Measurements from ENCODE around the gene KLK6.
"Not testable (repeated sequence)": the region's sequence is repeated elsewhere in the genome, so short reads cannot be mapped to it uniquely, and the experiment has no call there.

The KLK6 gene

DNA sequence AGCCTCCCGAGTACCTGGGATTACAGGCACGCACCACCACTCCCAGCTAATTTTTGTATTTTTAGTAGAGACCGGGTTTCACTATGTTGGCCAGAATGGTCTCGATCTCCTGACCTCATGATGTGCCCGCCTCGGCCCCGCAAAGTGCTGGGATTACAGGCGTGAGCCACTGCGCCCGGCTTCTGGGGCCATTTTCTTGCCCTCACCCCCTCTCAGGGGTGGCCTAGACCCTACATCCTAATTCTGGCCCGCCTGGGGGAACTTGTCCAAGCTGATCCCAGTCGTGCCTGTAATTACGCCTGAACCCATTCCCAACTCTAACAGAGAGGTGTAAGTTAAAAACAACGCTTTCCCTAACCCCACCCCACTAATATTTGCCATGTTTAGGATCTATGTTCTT, 15.0 kb upstream of the KLK6 start:
- not testable (repeated sequence) for DNase-seq

DNA sequence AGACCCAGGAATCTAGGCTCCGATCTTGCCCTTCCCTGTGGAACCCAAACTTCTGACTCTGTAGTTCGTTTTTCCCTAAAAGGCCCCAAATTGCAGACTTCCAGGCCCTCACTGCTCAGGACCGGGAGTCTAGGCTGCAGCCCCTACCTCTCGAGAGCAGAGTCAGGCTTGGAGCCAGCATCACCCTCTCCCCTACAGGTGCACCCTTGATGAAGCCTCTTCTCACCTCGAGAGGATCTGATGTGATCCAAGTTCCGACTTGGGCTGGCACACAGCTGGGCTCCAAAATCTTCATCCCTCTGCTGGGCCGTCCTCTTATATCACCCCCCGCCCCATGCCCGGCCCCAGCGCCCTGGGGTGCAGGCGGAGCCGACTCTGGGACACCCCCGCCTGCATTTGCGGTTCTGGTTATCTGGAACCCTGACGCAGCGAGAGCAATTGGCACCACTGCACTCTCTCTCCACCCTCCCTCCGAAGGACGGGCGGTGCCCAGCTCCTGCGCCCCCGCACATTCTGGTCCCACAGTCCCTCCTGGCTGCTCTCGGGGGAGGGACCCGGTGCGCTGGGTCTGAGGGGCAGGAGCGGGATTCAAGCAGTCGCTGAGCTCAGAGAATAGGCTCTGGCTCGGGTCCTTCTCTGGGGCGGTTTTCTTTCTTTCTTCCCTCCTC, 14.4 kb upstream of the KLK6 start, which contains the start of gene KLK7:
Gene KLK7, minus strand, starts transcription at position 293 of the 668 bp plus-strand sequence. CDS start 1,518 bp downstream, outside the sequence.
- DNase-seq, result no peak

DNA sequence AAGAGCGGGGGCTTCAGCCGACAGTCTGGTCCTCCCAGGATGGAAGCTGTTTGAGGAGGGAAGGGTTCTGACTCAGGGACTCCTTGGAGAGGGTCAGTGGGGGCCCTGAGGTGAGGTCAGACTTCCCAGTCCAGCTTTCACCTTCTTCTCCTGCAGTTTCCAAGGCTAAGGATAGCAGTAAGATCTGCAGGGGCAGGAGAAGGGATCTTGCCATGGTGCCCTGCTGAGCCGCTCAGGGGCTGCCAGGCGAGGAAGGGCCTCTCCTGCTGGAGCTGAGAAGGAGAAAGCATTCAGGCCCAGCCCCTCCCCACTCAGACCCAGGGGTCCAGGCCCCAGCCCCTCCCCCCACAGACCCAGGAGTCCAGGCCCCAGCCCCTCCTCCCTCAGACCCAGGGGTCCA, 12.8 kb upstream of the KLK6 start:
- no peak for DNase-seq

DNA sequence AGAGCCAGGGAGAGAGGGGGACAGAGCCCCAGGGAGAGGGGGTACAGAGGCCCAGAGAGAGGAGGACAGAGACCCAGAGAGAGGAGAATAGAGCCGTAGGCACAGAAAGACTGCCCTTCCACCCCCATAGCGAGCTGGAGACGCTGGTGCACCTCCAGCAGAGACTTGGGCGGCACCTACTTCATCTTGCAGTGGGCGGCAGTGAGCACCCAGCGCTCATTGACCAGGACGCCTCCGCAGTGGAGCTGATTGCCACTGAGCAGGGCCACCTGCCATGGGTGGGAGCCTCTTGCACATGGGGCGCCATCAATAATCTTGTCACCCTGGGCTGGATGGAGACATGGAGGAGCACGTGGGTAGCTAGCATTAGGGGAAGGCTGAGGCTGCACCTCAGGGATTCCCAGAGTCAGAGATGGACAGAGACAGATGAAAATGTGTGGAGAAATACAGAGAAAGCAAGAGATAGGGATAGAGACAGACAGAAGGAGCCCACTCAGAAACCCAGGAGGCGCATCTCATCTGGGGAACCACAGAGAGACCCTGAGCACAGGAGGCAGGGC, 12.3 kb upstream of the KLK6 start:
- DNase-seq, result no peak

DNA sequence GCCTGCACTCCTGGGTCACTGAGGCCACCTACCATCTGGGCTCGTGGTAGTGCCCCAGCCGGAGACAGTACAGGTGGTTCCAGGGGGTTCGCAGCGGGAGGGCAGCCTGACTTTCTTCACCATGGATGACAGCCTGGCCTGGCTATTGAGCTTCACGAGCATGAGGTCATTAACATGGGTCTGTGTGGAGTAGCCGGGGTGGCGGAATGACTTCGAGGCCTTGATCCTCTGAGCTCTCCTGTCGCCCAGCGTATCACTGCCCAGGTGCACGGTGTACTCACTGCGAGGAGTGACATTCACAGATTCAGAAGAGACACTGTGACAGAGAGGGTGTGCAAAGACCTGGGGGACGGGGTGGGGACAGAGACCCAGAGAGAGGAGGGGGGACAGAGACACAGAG, 10.8 kb upstream of the KLK6 start:
- no peak for DNase-seq

DNA sequence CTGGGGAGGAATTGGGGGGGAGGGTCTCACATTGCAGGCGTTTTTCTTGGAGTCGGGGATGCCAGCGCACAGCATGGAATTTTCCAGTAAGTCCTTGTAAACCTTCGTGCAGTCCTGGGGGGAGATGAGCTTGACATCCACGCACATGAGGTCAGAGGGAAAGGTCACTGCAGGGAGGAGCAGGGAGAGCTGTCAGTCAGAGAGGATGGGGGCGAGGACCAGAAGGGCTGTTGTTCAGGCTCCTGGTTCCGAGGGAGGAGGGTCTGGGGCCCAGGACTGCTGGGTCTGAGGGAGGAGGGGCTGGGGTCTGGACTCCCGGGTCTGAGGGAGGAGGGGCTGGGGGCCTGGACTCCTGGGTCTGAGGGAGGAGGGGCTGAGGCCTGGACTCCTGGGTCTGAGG, 10.4 kb upstream of the KLK6 start:
- DNase-seq, result no peak

DNA sequence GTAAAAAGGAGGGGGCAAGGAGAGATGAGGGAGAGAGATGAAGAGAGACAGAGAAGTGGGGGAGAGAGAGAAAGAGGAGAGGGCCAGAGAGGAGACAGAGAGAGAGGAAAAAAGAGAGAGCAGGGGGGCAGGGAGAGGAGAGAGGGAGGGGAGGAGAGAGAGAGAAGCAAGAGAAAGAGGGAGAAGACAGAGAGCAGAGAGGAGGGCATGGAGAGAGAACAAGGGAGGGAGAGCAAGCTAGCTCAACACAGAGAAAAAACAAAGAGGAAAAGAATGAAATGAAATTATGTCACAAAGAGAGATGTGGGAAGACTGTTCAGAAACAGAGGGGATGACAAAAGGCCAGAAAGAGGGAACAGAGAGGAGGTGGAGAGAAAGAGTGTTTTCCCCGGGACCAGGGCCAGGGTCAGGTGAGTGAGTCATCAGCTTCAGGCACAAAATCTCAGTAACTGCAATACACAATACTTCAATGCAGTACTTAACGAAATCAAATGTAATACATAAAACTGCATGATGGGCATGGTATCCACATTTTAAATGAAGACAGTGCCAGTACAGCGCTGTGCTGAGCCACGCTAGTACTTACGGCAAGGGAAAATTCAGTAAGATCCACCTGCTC, 9.5 kb upstream of the KLK6 start:
- no peak for DNase-seq

DNA sequence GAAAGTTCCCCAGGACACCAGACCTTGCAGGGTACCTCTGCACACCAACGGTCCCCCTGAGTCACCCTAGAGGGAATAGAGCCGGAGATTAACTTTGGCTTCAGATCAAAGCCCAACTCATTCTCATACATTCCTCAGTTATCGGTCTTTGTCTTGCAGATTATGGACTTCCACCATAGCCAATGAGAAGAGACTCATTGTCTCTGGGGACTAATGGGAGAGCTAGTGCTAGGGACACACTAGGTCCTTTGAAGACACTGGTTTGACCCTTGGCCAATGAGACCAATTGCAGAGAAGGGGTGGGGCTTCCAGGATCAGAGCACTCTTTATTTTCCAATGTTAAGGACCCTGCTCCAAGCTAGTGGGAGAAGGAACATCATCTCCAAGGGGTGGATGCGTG, 8.2 kb upstream of the KLK6 start:
- DNase-seq, result no peak

DNA sequence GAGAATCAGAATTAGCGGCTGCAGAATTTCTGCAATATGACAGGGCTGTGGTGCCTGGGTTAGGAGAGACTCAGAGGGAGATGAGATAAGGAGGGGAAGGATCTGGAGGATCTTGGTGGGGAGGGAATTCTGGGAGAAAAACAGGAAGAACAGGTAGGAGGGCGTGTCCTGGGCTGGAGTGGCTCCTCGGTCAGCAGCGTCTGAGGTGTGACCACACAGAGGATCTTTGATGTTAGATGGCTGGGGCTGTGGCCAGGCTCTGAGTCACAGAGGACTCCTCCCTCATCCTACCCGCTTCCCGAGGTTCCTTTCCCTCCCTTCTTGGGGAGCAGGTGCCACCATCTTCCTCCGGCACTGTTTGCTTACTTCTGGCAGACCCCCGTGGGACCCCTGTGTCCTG, 6.4 kb upstream of the KLK6 start:
- no peak for DNase-seq

DNA sequence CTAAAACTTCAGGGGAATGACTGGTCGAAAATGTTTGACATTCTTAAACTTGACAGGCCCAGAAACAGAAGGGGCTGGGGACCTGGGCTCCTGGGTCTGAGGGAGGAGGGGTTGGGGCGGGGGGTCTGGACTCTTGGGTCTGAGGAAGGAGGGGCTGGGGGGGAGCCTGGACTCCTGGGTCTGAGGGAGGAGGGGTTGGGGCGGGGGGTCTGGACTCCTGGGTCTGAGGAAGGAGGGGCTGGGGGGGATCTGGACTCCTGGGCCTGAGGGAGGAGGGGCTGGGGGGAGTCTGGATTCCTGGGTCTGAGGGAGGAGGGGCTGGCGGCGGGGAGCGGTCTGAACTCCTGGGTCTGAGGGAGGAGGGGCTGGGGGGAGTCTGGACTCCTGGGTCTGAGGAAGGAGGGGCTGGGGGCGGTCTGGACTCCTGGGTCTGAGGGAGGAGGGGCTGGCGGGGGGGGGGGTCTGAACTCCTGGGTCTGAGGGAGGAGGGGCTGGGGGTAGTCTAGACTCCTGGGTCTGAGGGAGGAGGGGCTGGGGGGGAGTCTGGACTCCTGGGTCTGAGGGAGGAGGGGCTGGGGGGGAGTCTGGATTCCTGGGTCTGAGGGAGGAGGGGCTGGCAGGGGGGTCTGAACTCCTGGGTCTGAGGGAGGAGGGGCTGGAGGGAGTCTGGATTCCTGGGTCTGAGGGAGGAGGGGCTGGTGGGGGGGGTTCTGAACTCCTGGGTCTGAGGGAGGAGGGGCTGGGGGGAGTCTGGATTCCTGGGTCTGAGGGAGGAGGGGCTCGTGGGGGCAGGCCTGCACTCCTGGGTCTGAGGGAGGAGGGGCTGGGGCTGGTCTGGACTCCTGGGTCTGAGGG, 5.5 kb upstream of the KLK6 start:
- DNase-seq, result no peak

DNA sequence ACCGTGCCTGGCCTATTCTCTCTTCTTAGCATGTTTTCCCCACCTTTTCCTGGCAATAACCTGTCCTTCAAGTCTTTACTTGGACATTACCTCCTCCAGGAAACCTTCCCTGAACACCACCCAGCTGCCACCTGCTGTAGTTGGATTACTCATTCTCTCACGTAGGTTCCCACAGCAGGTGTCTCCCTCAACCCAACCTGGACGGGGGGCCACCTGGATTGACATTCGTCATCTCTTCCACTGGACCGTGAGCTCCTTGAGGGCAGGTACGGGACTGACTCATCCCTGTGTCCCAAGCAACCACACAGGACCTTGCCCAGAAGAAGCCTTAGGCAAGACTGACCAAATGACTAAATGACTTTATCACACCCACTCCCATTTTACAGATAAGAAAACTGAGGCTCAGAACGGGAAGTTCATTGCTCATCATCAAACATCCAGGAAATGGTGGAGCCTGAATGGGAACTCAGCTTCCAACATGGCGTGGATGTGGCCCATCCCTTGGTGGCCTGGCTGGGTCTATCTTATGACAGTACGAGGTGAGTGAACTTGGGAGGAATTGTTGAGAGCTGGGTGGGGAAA, 3.5 kb upstream of the KLK6 start:
- DNase-seq, result no peak

DNA sequence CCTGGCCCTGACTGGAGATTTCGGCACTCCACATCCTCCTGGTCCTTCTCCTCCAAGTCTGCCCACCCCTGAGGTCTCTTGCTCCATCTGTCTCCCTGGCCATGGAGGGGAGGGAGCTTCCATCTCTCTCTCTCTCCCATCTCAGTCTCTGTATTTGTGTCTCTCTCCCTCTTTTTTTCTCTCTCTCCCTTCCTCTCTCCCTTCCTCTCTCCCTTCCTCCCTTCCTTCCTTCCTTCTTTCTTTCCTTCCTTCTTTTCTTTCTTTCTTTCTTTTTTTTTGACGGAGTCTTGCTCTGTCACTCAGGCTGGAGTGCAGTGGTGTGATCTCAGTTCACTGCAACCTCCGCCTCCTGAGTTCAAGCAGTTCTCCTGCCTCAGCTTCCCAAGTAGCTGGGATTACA, 419 bp upstream of the KLK6 start:
- DNase-seq, result not testable (repeated sequence)

DNA sequence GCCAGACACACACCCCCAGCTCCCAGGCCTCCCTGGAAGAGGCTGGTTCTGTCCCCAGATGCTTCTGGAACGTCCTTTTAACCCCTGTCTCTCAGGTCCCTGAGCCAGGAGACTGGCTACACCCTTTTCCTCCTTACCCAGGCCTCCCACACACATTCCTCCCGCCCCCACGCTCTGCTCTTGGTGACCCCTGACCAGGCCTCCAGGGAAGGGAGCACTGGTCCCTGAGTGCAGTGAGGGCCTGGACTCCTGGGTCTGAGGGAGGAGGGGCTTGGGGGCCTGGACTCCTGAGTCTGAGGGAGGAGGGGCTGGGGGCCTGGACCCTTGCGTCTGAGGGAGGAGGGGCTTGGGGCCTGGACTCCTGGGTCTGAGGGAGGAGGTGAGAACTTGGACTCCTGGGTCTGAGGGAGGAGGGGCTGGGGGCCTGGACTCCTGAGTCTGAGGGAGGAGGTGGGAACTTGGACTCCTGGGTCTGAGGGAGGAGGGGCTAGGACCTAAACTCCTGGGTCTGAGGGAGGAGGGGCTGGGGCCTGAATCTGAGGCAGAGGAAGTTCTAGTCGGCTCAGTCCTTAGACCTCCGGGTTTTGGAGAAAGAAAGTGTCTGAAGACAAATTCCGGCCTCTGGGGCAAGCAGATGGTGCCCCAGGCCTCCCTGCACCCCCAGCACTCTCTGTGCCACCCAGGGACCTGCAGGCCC, 527 bp downstream of the KLK6 start:
- no peak for DNase-seq

DNA sequence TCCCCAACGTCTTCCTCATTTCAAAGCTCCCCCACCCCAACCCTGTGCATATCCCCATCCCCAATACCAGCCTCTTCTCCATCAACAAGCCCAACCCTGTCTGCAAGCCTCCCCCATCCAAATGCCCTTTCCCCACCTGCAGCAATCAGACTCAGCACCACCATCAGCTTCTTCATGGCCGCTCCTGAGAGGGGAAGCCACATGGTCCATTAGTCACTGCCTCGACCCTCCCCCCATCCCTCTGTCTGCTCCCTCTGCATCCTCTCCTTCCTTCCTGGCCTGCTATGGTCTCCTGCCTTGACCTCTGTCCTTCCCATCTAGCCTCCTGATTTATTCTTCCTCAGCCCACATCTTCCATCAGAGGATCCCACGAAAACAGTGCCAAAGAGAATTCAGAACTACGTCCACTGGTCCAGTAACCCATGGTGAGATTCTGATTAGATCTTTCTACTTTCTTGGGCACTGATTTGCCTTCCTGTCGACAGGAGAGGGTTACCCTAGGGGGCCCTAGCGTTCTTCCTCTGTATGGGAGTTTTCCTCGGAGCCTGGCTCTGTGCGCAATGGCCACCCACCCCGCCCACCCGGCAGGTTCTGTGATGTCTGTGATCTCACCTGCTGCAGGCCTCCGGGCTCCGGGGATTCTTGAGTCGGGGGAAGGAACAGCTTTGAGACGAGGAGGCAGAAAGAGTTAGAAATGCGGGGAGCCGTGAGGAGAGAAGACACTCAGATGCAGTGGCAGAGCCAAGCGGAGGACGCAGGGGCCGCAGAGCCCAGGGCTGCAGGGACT, 1.3 kb downstream of the KLK6 start:
- no peak for DNase-seq

DNA sequence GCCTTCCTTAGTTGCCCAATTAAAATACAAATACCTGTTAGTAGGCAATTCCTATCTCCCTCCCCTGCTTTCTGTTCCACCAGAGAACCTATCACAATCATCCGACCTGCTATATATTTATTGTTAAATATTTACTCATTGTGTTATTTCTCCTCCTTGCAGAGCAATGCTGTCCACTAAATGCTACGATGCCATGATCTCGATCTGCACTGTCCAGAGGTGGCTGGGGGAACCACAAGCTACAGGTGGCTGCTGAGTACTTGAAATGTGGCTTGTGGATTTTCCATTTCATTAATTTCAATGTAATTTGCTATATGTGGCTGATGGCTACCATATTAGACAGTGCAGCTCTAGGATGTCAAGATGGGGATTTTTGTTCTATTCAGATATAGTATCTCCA, 5.1 kb downstream of the KLK6 start:
- no peak for DNase-seq

DNA sequence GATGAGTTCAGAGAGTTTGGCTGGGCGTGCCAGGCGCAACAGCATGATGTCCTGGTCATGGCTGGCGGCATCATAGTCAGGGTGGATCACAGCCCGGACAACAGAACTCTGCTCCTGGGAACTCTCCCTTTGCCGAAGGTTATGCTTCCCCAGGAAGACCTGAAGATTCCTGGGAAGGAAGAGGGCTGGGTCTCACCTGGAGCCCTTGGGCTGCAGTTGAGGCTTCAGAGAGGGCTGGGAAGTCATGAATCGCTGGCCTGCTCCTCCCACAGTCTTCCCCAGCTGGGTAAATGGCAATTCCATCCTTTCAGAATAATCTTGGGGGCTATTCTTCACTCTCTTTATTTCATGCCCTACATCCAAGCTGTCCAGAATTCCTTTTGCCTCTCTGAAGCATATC, 6.0 kb downstream of the KLK6 start:
- DNase-seq, result no peak

DNA sequence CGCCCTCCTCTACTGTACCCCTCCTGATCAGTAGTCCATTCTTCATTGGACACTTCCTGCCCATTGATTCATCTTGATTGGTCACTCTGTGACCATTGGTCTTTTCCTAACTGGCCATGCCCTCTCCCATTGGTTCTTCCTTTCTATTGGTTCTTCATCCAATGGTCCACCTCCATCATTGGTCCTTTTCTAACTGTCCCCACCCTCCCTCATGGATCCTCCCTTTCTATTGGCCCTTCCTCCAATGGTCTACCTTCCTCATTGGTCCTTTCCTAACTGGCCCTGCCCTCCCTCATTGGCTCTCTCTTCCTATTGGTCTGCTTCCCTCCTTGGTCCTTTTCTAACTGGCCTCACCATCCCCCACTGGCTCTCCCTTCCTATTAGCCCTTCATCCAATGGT, 7.1 kb downstream of the KLK6 start:
- no peak for DNase-seq

DNA sequence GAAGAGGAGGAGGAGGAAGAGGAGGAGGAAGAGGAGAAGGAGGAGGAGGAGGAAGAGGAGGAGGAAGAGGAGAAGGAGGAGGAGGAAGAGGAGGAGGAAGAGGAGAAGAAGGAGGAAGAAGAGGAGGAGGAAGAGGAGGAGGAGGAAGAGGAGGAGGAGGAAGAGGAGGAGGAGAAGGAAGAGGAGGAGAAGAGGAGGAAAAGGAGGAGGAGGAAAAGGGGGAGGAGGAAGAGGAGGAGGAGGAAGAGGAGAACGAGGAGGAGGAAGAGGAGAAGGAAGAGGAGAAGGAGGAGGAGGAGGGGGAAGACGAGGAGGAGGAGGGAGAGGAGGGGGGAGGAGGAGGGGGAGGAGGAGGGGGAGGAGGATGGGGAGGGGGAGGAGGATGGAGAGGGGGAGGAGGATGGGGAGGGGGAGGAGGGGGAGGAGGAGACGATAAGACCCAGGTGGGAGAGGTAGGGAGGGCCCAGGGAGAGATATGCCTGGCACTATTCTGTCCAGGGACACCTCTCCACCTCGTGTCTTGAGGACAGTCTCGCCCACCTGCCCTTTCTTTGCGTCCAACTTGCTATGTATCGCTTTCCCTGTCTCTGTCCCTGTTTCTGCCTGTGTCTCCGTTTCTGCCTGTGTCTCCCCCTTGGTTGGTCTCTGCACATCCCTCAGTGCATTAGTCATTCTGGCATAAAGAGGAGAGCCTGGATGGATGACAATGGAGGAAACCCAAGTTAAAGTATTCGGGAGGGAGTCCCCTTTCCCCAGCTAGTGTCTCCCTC, 9.5 kb downstream of the KLK6 start:
- no peak for DNase-seq

DNA sequence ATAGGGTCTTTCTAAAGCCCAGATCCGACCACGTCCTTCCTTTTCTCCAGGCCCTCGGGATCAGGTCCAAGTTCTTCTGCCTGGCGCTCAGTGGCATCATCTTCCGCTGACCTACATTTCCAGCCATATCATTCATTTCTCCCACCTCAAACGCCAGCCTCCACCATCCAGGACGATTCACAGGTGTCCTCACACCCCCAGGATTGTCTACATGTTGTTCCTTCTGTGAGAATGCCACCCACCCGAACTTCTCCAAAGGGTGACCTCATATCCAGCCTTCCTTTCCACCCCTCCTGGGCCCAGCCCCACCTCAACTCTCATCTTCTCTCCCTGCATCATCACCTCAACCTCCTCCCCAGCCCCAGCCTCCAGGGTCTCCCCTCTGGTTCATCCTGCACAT, 11.8 kb downstream of the KLK6 start:
- no peak for DNase-seq

DNA sequence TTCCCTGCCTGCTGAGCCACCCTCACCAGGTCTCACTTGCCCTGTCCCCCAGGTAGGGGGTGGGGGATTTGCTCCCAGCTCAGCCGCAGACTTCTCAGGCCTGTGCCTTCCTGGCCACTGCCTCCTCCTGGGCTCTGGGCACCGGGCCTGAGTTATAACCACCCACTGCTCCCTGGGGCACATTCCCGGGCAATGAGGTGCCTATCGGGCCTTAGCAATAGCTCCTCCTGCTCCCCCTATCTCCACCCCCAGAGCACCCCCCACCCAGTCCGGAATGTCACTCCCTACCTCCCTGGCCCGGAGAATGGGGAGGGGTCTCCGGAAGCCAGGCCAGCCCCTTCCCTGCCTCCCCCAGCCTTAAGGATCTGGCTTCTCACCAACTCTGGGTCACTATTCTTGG, 16.5 kb downstream of the KLK6 start, which contains the start of gene KLK5:
Gene KLK5, minus strand, starts transcription at position 129 of the 400 bp plus-strand sequence. CDS start 381 bp downstream, outside the sequence.
- no peak for DNase-seq

DNA sequence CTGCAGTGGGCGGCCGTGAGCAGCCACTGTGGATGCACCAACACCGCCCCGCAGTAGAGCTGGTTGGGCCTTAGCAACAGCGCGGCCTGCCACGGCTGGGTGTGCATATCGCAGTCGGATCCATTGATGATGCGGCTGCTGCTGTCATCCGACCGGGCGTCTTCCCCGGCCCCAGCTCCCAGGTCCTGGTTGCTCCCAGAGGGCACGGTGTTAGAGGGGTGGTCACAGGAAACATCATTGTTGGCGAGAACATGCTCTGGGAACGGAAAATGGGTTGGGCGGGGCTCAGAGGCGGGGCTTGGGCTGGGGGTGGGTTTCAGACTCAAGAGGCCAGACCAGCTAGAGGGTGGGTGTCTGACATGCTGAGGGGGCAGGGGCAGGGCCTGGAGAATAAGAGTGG, 19.5 kb downstream of the KLK6 start:
- DNase-seq, result no peak
